K562 (cell line): Measurements from ENCODE around the gene CYS1. TPM values are rescaled to one million over a fixed set of nuclear protein-coding genes. Genes with fewer than 3 reads are reported as not detected.
"Not testable (repeated sequence)": the region's sequence is repeated elsewhere in the genome, so short reads cannot be mapped to it uniquely, and the experiment has no call there.

Experiments used
- ATAC-seq: fragments of 200-7000 bp; cut with Tn5 transposase; 3 replicates; pipeline ENCODE4 v1.9.1; 2020; ENCODE audit warnings: moderate library complexity
- BruUV-seq: library from RNA; stranded (reverse); fragments of 400-500 nt; replicated peaks from 2 replicates; lab custom pipeline; 2021; lab: Mats Ljungman, UMichigan
- CTCF ChIA-PET: fragments of 300-600 bp; formaldehyde crosslinking; extraction: SDS; loops from one replicate; lab custom pipeline; 2021; ENCODE audit warnings: low intra/inter-chr PET ratio; lab: Yijun Ruan, JAX
- POLR2A ChIA-PET: fragments of 300-600, 350-650 bp; sonication (Branson Sonifier 250); formaldehyde crosslinking; extraction: SDS; loops from one replicate; lab custom pipeline; 2021; ENCODE audit warnings: antibody characterized with exemption, inconsistent platforms; lab: Yijun Ruan, JAX
- DNase-seq, 4 experiments: peaks; one replicate each; pipeline versions ENCODE4 v3.0.0 to v3.0.0-alpha.2; 2011 to 2018; ENCODE audit warnings: low spot score in 3 of 4, mixed read lengths in 3 of 4; ENCODE audit errors: extremely low read depth in 1 of 4
- FAIRE-seq: peaks from 2 replicates; lab custom pipeline; 2011; peaks lifted over from hg19 to GRCh38; lab: Jason Lieb, UNC
- H2AFZ ChIP-seq: 2 replicates; pipeline ENCODE4 v1.6.0; 2011; ENCODE audit warnings: low read depth, low read length, control low read depth, inconsistent platforms
- H3K27ac ChIP-seq: fragments of 200-600 bp; 3 replicates; pipeline ENCODE4 v1.8.0; 2011; ENCODE audit warnings: low read depth, mild to moderate bottlenecking, control low read depth, inconsistent platforms, low read length, moderate library complexity, mixed read lengths; ENCODE audit errors: extremely low read depth
- H3K27me3 ChIP-seq, 2 experiments: fragments of 300-600 bp in 1 of 2; 2 replicates in 1 of 2; 3 replicates in 1 of 2; pipeline versions ENCODE4 v1.6.0 to v1.8.0; 2011; ENCODE audit warnings: inconsistent platforms in 2 of 2, low read length in 2 of 2, mild to moderate bottlenecking in 1 of 2, mixed read lengths in 1 of 2, moderate library complexity in 1 of 2; ENCODE audit not compliant: control insufficient read depth in 2 of 2, insufficient read depth in 2 of 2
- H3K36me3 ChIP-seq: fragments of 300-600 bp; 3 replicates; pipeline ENCODE4 v1.8.0; 2011; ENCODE audit warnings: mild to moderate bottlenecking, low read length, inconsistent platforms; ENCODE audit not compliant: control insufficient read depth, insufficient read depth
- H3K4me1 ChIP-seq, 2 experiments: fragments of 200-600 bp in 1 of 2; replicated peaks in 1 of 2; 2 replicates in 1 of 2; 3 replicates in 1 of 2; pipeline versions ENCODE4 v1.5.1 to v1.8.0; 2011; ENCODE audit warnings: inconsistent platforms in 2 of 2, low read length in 2 of 2, mild to moderate bottlenecking in 1 of 2, mixed read lengths in 1 of 2, moderate library complexity in 1 of 2; ENCODE audit not compliant: control insufficient read depth in 2 of 2, insufficient read depth in 2 of 2
- H3K4me2 ChIP-seq: 2 replicates; pipeline ENCODE4 v1.6.1; 2011; ENCODE audit warnings: low read length, control low read depth, inconsistent platforms, mixed read lengths; ENCODE audit not compliant: insufficient read depth
- H3K4me3 ChIP-seq: fragments of 200-600 bp; sonication (generic), shearing (Covaris generic); 2 replicates; pipeline ENCODE4 v1.5.1; 2016; ENCODE audit warnings: control low read depth, inconsistent platforms
- H3K79me2 ChIP-seq: fragments of 200-600 bp; 3 replicates; pipeline ENCODE4 v1.8.0; 2011; ENCODE audit warnings: low read length, inconsistent platforms; ENCODE audit not compliant: control insufficient read depth, insufficient read depth
- H3K9ac ChIP-seq, 2 experiments: 2 replicates each; pipeline versions ENCODE4 v1.6.0 to v1.6.1; 2011; ENCODE audit warnings: low read depth in 2 of 2, low read length in 2 of 2, control low read depth in 1 of 2, inconsistent platforms in 1 of 2, mild to moderate bottlenecking in 1 of 2, mixed read lengths in 1 of 2; ENCODE audit not compliant: insufficient read depth in 1 of 2
- H3K9me1 ChIP-seq: one replicate; pipeline ENCODE4 v1.6.0; 2011; ENCODE audit warnings: inconsistent platforms, mild to moderate bottlenecking, low read length, moderate library complexity; ENCODE audit not compliant: control insufficient read depth, insufficient read depth
- H3K9me3 ChIP-seq: replicated peaks from 2 replicates; pipeline ENCODE4 v1.5.1; 2011; ENCODE audit warnings: low read depth, low read length, inconsistent platforms; ENCODE audit not compliant: control insufficient read depth, insufficient read depth
- H4K20me1 ChIP-seq: replicated peaks from 2 replicates; pipeline ENCODE4 v1.6.1; 2011; ENCODE audit warnings: low read length, inconsistent platforms, mixed read lengths; ENCODE audit not compliant: control insufficient read depth, insufficient read depth
- GABPB1 ChIP-seq: sonication (generic); formaldehyde crosslinking; IDR thresholded peaks from 2 replicates; pipeline ENCODE4 v1.8.0; 2022; ENCODE audit warnings: mild to moderate bottlenecking, missing genetic modification reagents
- JUN ChIP-seq, 2 experiments: sonication (generic) in 1 of 2; formaldehyde crosslinking in 1 of 2; IDR thresholded peaks; 2 replicates each; pipeline versions ENCODE4 v1.6.1 to v1.8.0; 2012 to 2022; ENCODE audit warnings: borderline replicate concordance in 2 of 2, mild to moderate bottlenecking in 2 of 2, improper control_type of control experiment in 1 of 2, low read depth in 1 of 2, low read length in 1 of 2, missing genetic modification reagents in 1 of 2
- JUNB ChIP-seq: fragments of 450-650 bp; formaldehyde crosslinking; conservative IDR thresholded peaks from 2 replicates; pipeline ENCODE4 v1.4.0; 2020; ENCODE audit warnings: mild to moderate bottlenecking
- MED1 ChIP-seq: sonication (generic); formaldehyde crosslinking; IDR thresholded peaks from 2 replicates; pipeline ENCODE4 v1.8.1; 2023; ENCODE audit warnings: missing genetic modification reagents, borderline replicate concordance
- MEF2A ChIP-seq: IDR thresholded peaks from 2 replicates; pipeline ENCODE4 v1.6.1; 2011; ENCODE audit warnings: low read depth, mild to moderate bottlenecking, low read length, moderate library complexity; ENCODE audit not compliant: control insufficient read depth
- MTF1 ChIP-seq: fragments of 250-450 bp; sonication (Bioruptor Pico); IDR thresholded peaks from 2 replicates; pipeline ENCODE4 v1.9.0; 2021; ENCODE audit warnings: moderate library complexity, mild to moderate bottlenecking, inconsistent platforms, borderline replicate concordance
- SPI1 ChIP-seq: IDR thresholded peaks from 2 replicates; pipeline ENCODE4 v1.6.1; 2011; ENCODE audit warnings: low read depth, low read length, control low read depth, borderline replicate concordance
- XRCC4 ChIP-seq: IDR thresholded peaks from one replicate; pipeline ENCODE4 v1.6.1; 2011; ENCODE audit not compliant: insufficient read depth, insufficient read length; ENCODE audit errors: extremely low read depth
- YBX1 ChIP-seq: fragments of 450-650 bp; IDR thresholded peaks from 2 replicates; pipeline ENCODE4 v1.7.1; 2016; ENCODE audit warnings: mild to moderate bottlenecking
- ZNF174 ChIP-seq: fragments of 250-450 bp; sonication (Bioruptor Pico); IDR thresholded peaks from 2 replicates; pipeline ENCODE4 v1.4.0; 2020; ENCODE audit warnings: mild to moderate bottlenecking
- ZNF644 ChIP-seq: fragments of 200-800 bp; sonication (Bioruptor generic); IDR thresholded peaks from 2 replicates; pipeline ENCODE4 v1.6.1; 2016; ENCODE audit warnings: low read depth, missing genetic modification characterization, missing compliant biosample characterization
- whole genome bisulfite sequencing: fragments of 100-300 bp; shearing (Covaris generic); methylation state at CpG from one replicate; pipeline ENCODE4 v1.1.6; 2016; ENCODE audit warnings: low coverage, mixed read lengths; ENCODE audit not compliant: insufficient coverage; ENCODE audit errors: missing lambda C conversion rate; 5-methylcytosine and 5-hydroxymethylcytosine counted together
- in situ Hi-C: fragments of 300-500 bp; cut with MboI; formaldehyde crosslinking; loops from 4 replicates; pipeline ENCODE4 v1.15.0; 2018; ENCODE audit warnings: inconsistent platforms, mixed read lengths
- intact Hi-C: fragments of 100-400 bp; cut with micrococcal nuclease; formaldehyde crosslinking; loops from 2 replicates; pipeline ENCODE4 v1.14.2; 2022
- polyA plus RNA-seq, 8 experiments: library from polyadenylated mRNA; depleted of rRNA in 4 of 8; stranded (reverse) in 5 of 8; unstranded in 3 of 8; fragments of >200 nt; fragmentation: Nextera tagmentation in 2 of 8; fragmentation: Illumina TruSeq in 1 of 8; extraction: Ambion mirVana in 2 of 8; extraction: Trizol in 1 of 8; gene quantifications; 2 replicates each; pipeline versions ENCODE4 v1.2.1 to v1.2.3, GENCODE V29; 2011 to 2014; ENCODE audit warnings: inconsistent platforms in 1 of 8, missing spikeins in 1 of 8
- total RNA-seq, 7 experiments: library from RNA; depleted of rRNA in 6 of 7; stranded (reverse); fragments of >200 nt in 6 of 7; fragmentation: Illumina TruSeq in 2 of 7; extraction: Trizol in 2 of 7; gene quantifications; 2 replicates each; pipeline versions ENCODE4 v1.2.1 to v1.2.3, GENCODE V29; 2011 to 2021; ENCODE audit warnings: low replicate concordance in 1 of 7
- TF ChIP-seq, protein P1 (sequence below): fragments of 250-450 bp; sonication (Bioruptor Pico); IDR thresholded peaks from 2 replicates; pipeline ENCODE4 v1.5.0; 2022; ENCODE audit warnings: mild to moderate bottlenecking

The CYS1 gene
- total and polyA plus RNA-seq, 9 of the 15 experiments (the other 6 are each of a cell fraction or from before 2014, with no cell fraction given) = 0.11 to 0.13 TPM; not detected in 7

DNA sequence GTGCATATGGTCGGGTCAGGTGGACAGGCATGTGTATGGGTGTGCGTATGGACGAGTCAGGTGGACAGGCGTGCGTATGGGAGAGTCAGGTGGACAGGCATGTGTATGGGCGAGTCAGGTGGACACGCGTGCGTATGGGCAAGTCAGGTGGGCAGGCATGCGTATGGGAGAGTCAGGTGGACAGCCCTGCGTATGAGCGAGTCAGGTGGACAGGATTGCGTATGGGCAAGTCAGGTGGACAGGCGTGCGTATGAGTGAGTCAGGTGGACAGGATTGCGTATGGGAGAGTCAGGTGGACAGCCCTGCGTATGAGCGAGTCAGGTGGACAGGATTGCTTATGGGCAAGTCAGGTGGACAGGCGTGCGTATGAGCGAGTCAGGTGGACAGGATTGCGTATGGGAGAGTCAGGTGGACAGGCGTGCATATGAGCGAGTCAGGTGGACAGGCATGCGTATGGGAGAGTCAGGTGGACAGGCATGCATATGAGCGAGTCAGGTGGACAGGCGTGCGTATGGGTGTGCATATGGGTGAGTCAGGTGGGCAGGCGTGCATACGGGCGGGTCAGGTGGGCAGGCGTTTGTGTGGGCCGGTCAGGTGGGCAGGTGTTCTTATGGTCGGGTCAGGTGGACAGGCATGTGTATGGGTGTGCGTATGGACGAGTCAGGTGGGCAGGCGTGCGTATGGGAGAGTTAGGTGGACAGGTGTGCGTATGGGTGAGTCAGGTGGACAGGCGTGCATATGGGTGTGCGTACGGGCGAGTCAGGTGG lies 66.4 kb downstream of the CYS1 start:
- H3K4me2 ChIP-seq, FAIRE-seq, H3K9me3 ChIP-seq, H3K9me1 ChIP-seq, H3K27me3 ChIP-seq, in situ Hi-C loops, H4K20me1 ChIP-seq, intact Hi-C loops, H3K27ac ChIP-seq, H2AFZ ChIP-seq, DNase-seq, H3K9ac ChIP-seq, H3K4me3 ChIP-seq, BruUV-seq, H3K79me2 ChIP-seq, ATAC-seq, H3K36me3 ChIP-seq, CTCF ChIA-PET, POLR2A ChIA-PET: not testable (repeated sequence)
- H3K4me1 ChIP-seq = peaks cover 0 to 34% of the 10 kb centered on the region in 2 experiments; a peak in 3 of 5 replicates
- whole genome bisulfite sequencing = 80% methylated on average over 32 of the region's 43 CpGs

DNA sequence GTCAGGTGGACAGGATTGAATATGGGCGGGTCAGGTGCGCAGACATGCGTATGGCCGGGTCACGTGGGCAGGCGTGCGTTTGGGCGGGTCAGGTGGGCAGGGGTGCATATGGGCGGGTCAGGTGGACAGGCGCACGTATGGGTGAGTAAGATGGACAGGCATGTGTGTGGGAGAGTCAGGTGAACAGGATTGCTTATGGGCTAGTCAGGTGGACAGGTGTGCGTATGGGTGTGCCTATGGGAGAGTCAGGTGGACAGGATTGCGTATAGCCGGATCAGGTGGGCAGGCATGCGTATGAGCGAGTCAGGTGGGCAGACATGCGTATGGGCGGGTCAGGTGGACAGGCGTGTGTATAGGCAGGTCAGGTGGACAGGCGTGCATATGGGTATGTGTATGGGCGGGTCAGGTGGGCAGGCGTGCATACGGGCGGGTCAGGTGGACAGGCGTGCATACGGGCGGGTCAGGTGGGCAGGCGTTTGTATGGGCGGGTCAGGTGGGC lies 67.2 kb downstream of the CYS1 start:
- ChIA-PET POLR2A (no interaction called here), CTCF (no interaction called here)
- 82% methylated on average over 29 of the region's 29 CpGs for WGBS
- Histone ChIP-seq H3K4me3 (no peak overlapping the region), H3K9me3 (no peaks in the 10 kb centered on the region; the same call in 1 of the 2 replicates), H3K4me1 (peaks cover 7 to 41% of the 10 kb centered on the region in 2 experiments), H3K27me3 (peaks cover 0 to 4% of the 10 kb centered on the region in 2 experiments; a peak in 1 of 5 replicates), H3K36me3 (no peaks in the 10 kb centered on the region), H3K79me2 (no peaks in the 10 kb centered on the region), H2AFZ (no peak overlapping the region), H3K4me2 (no peak overlapping the region), H4K20me1 (no peaks in the 10 kb centered on the region), H3K9ac (no peak overlapping the region), H3K9me1 (no peaks in the 10 kb centered on the region), H3K27ac (no peak overlapping the region)
- DNase-seq (no peak), FAIRE-seq (no peak), ATAC-seq (no peak)
- in situ Hi-C loops = no loop called here
- intact Hi-C loops = no loop called here
- BruUV-seq = no TSS peak
- TF ChIP-seq XRCC4 (no peak), ZNF174 (CRISPR knock-in tag) (no peak), JUN (IDR thresholded peaks at IDR 0.05; ENCODE audit: borderline replicate concordance, low read depth, low read length) (no peak), JUN (CRISPR knock-in tag; IDR thresholded peaks at IDR 0.05; ENCODE audit: borderline replicate concordance) (no peak), SPI1 (no peak), ZNF644 (no peak), GABPB1 (CRISPR knock-in tag) (no peak), MTF1 (CRISPR knock-in tag) (no peak), JUNB (CRISPR knock-in tag) (no peak), MED1 (CRISPR knock-in tag) (no peak), YBX1 (no peak), MEF2A (no peak)
- TF ChIP-seq, protein P1, sequence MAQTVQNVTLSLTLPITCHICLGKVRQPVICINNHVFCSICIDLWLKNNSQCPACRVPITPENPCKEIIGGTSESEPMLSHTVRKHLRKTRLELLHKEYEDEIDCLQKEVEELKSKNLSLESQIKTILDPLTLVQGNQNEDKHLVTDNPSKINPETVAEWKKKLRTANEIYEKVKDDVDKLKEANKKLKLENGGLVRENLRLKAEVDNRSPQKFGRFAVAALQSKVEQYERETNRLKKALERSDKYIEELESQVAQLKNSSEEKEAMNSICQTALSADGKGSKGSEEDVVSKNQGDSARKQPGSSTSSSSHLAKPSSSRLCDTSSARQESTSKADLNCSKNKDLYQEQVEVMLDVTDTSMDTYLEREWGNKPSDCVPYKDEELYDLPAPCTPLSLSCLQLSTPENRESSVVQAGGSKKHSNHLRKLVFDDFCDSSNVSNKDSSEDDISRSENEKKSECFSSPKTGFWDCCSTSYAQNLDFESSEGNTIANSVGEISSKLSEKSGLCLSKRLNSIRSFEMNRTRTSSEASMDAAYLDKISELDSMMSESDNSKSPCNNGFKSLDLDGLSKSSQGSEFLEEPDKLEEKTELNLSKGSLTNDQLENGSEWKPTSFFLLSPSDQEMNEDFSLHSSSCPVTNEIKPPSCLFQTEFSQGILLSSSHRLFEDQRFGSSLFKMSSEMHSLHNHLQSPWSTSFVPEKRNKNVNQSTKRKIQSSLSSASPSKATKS (CRISPR knock-in tag) = no peak
